Mucosa of rectum (tissue), 2 donors: Measurements from ENCODE around the gene ZBTB17.
A peak's percentile ranks its signal among the peaks of the same experiment; 100 is the strongest.

Experiments used
- H3K27ac ChIP-seq, 2 donors: one replicate each; pipeline ENCODE4 v1.7.0; 2013; ENCODE audit warnings: inconsistent platforms in 2 of 2, low read depth in 2 of 2, low read length in 2 of 2
- H3K27me3 ChIP-seq, 2 donors: one replicate each; pipeline ENCODE4 v1.7.0; 2013; ENCODE audit warnings: low read length in 2 of 2; ENCODE audit not compliant: control insufficient read depth in 2 of 2, insufficient read depth in 2 of 2
- H3K36me3 ChIP-seq, 2 donors: one replicate each; pipeline ENCODE4 v1.7.0; 2013; ENCODE audit warnings: low read length in 2 of 2; ENCODE audit not compliant: control insufficient read depth in 2 of 2, insufficient read depth in 2 of 2
- H3K4me1 ChIP-seq, 2 donors: one replicate each; pipeline ENCODE4 v1.7.0; 2013; ENCODE audit warnings: low read length in 2 of 2, mild to moderate bottlenecking in 1 of 2; ENCODE audit not compliant: control insufficient read depth in 2 of 2, insufficient read depth in 2 of 2
- H3K4me3 ChIP-seq, 2 donors: one replicate each; pipeline ENCODE4 v1.7.0; 2013; ENCODE audit warnings: low read length in 2 of 2
- H3K9ac ChIP-seq, 2 donors: one replicate each; pipeline ENCODE4 v1.7.0; 2013; ENCODE audit warnings: low read length in 2 of 2, low read depth in 1 of 2, mild to moderate bottlenecking in 1 of 2
- H3K9me3 ChIP-seq, 2 donors: one replicate each; pipeline ENCODE4 v1.7.0; 2013; ENCODE audit warnings: low read length in 2 of 2; ENCODE audit not compliant: control insufficient read depth in 2 of 2
- donor health status: healthy.
- donor health status: Normal muscosa, but diverticular disease.

Gene ZBTB17

GRCh38 chr1:15948091-15948591, 27.8 kb downstream of the ZBTB17 start:
- H3K4me1 ChIP-seq: peaks cover 8 to 11% of the 10 kb centered on the region in 2 donors
- H3K4me3 ChIP-seq: no peak overlapping the region
- peaks cover 45 to 48% of the 10 kb centered on the region in 2 donors for H3K36me3 ChIP-seq

GRCh38 chr1:15947382-15948090, 28.4 kb downstream of the ZBTB17 start:
- no peak overlapping the region for H3K9ac ChIP-seq
- H3K36me3 ChIP-seq: peaks cover 50 to 54% of the 10 kb centered on the region in 2 donors
- no peak overlapping the region for H3K27ac ChIP-seq
- H3K9me3 ChIP-seq: no peaks in the 10 kb centered on the region
- peaks cover 8 to 11% of the 10 kb centered on the region in 2 donors for H3K4me1 ChIP-seq
- no peaks in the 10 kb centered on the region for H3K27me3 ChIP-seq
- no peak overlapping the region for H3K4me3 ChIP-seq

More at GRCh38 chr1:15948091-15948591, 27.8 kb downstream of the ZBTB17 start:
- Histone ChIP-seq H3K27ac (peak overlapping the region in 1 of 2 donors; percentile 12), H3K9ac (no peak overlapping the region), H3K27me3 (no peaks in the 10 kb centered on the region), H3K9me3 (no peaks in the 10 kb centered on the region)

- Histone ChIP-seq H3K9me3 (no peaks in the 10 kb centered on the region), H3K27ac (no peak overlapping the region), H3K36me3 (peaks cover 56 to 60% of the 10 kb centered on the region in 2 donors), H3K4me1 (peaks cover 8 to 11% of the 10 kb centered on the region in 2 donors), H3K9ac (no peak overlapping the region), H3K27me3 (no peaks in the 10 kb centered on the region), H3K4me3 (no peak overlapping the region)
Measured at GRCh38 chr1:15946571-15947381, 29.1 kb downstream of the ZBTB17 start.

- Histone ChIP-seq H3K36me3 (peaks cover 61 to 69% of the 10 kb centered on the region in 2 donors), H3K4me1 (peaks cover 8 to 10% of the 10 kb centered on the region in 2 donors), H3K9me3 (no peaks in the 10 kb centered on the region)
Measured at GRCh38 chr1:15945832-15946448, 30.0 kb downstream of the ZBTB17 start.

GRCh38 chr1:15945011-15945831, 30.7 kb downstream of the ZBTB17 start:
- Histone ChIP-seq H3K27me3 (no peaks in the 10 kb centered on the region), H3K9ac (no peak overlapping the region), H3K9me3 (no peaks in the 10 kb centered on the region), H3K4me3 (no peak overlapping the region), H3K4me1 (peaks cover 2 to 3% of the 10 kb centered on the region in 2 donors), H3K36me3 (peaks cover 66 to 76% of the 10 kb centered on the region in 2 donors), H3K27ac (no peak overlapping the region)

More at GRCh38 chr1:15945832-15946448, 30.0 kb downstream of the ZBTB17 start:
- H3K27ac ChIP-seq: no peak overlapping the region
- no peaks in the 10 kb centered on the region for H3K27me3 ChIP-seq
- no peak overlapping the region for H3K4me3 ChIP-seq
- no peak overlapping the region for H3K9ac ChIP-seq

- H3K27me3 ChIP-seq: no peaks in the 10 kb centered on the region
- H3K36me3 ChIP-seq: peaks cover 72 to 81% of the 10 kb centered on the region in 2 donors
- H3K9me3 ChIP-seq: no peaks in the 10 kb centered on the region
- H3K27ac ChIP-seq: no peak overlapping the region
- H3K4me1 ChIP-seq: no peaks in the 10 kb centered on the region
- H3K4me3 ChIP-seq: no peak overlapping the region
- no peak overlapping the region for H3K9ac ChIP-seq
Measured at GRCh38 chr1:15944308-15945010, 31.4 kb downstream of the ZBTB17 start.

- Histone ChIP-seq H3K4me3 (no peak overlapping the region), H3K27me3 (no peaks in the 10 kb centered on the region), H3K4me1 (peaks cover 4% of the 10 kb centered on the region in 2 donors), H3K9me3 (no peaks in the 10 kb centered on the region), H3K9ac (no peak overlapping the region), H3K36me3 (peaks cover 77 to 81% of the 10 kb centered on the region in 2 donors), H3K27ac (no peak overlapping the region)
Measured at GRCh38 chr1:15943992-15944307, 32.0 kb downstream of the ZBTB17 start.

- H3K9ac ChIP-seq: no peak overlapping the region
- peaks cover 82 to 85% of the 10 kb centered on the region in 2 donors for H3K36me3 ChIP-seq
- no peaks in the 10 kb centered on the region for H3K27me3 ChIP-seq
- H3K9me3 ChIP-seq: no peaks in the 10 kb centered on the region
- H3K4me1 ChIP-seq: peaks cover 4 to 8% of the 10 kb centered on the region in 2 donors
- H3K27ac ChIP-seq: no peak overlapping the region
- H3K4me3 ChIP-seq: no peak overlapping the region
Measured at GRCh38 chr1:15943328-15943991, 32.4 kb downstream of the ZBTB17 start.
